Fibroblast of lung (primary cell): ENCODE data around the gene ITPR2.

Source experiments
- EZH2 ChIP-seq: IDR thresholded peaks from 2 replicates; pipeline ENCODE4 v1.5.1; 2012; ENCODE audit warnings: low read length, control low read depth, mild to moderate bottlenecking; ENCODE audit errors: missing control alignments
- TF ChIP-seq, protein P1 (sequence below), 2 donors: IDR thresholded peaks in 1 of 2; conservative IDR thresholded peaks in 1 of 2; 1 replicate in 1 of 2; 2 replicates in 1 of 2; pipeline ENCODE4 v1.5.1; 2011 to 2012; ENCODE audit warnings: low read length in 2 of 2, control low read depth in 1 of 2, inconsistent platforms in 1 of 2, low read depth in 1 of 2, mild to moderate bottlenecking in 1 of 2

DNA sequence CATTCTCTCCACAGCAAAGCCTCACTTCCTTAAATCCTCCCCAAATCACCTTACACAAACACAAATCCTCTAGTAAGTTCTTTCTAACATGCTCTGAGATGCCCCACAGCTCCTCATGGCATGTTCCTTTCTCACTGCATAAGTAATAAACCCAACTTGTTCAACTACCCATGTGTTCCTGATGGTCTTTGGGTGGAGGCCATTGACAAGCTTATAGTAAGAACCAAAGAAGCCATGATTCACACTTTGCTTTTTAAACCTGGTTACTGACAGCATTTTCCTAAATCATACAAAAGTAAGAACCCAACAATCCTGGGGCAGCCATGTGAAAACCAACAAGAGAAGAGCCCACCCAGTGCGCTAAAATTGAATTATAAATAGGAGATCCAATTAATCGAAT lies 138.6 kb downstream of the ITPR2 start:
- TF ChIP-seq, protein P1, sequence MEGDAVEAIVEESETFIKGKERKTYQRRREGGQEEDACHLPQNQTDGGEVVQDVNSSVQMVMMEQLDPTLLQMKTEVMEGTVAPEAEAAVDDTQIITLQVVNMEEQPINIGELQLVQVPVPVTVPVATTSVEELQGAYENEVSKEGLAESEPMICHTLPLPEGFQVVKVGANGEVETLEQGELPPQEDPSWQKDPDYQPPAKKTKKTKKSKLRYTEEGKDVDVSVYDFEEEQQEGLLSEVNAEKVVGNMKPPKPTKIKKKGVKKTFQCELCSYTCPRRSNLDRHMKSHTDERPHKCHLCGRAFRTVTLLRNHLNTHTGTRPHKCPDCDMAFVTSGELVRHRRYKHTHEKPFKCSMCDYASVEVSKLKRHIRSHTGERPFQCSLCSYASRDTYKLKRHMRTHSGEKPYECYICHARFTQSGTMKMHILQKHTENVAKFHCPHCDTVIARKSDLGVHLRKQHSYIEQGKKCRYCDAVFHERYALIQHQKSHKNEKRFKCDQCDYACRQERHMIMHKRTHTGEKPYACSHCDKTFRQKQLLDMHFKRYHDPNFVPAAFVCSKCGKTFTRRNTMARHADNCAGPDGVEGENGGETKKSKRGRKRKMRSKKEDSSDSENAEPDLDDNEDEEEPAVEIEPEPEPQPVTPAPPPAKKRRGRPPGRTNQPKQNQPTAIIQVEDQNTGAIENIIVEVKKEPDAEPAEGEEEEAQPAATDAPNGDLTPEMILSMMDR (conservative IDR thresholded peaks at IDR 0.05 in 1 of 2, IDR thresholded peaks at IDR 0.05 in 1 of 2; ENCODE audit: low read depth in 1 of 2, low read length in 2 of 2) = no peak
- no peak for TF ChIP-seq EZH2
